HepG2 (cell line): ENCODE data around the gene CDR2L. TPM values are rescaled to one million over a fixed set of nuclear protein-coding genes. Genes with fewer than 3 reads are reported as not detected.

Experiments
- ATF6 ChIP-seq: sonication (generic); formaldehyde crosslinking; conservative IDR thresholded peaks from 2 replicates; pipeline ENCODE4 v1.4.0; 2020; ENCODE audit warnings: missing genetic modification reagents
- CCDC6 ChIP-seq: sonication (generic); formaldehyde crosslinking; IDR thresholded peaks from 2 replicates; pipeline ENCODE4 v1.8.1; 2022; ENCODE audit warnings: mild to moderate bottlenecking, missing genetic modification reagents, moderate library complexity
- GMEB1 ChIP-seq: sonication (generic); formaldehyde crosslinking; IDR thresholded peaks from 2 replicates; pipeline ENCODE4 v1.5.1; 2020; ENCODE audit warnings: missing genetic modification reagents, mild to moderate bottlenecking, borderline replicate concordance
- JUNB ChIP-seq: sonication (generic); formaldehyde crosslinking; IDR thresholded peaks from 2 replicates; pipeline ENCODE4 v1.8.0; 2022; ENCODE audit warnings: missing genetic modification reagents, mild to moderate bottlenecking, borderline replicate concordance
- NFAT5 ChIP-seq: sonication (generic); formaldehyde crosslinking; IDR thresholded peaks from 2 replicates; pipeline ENCODE4 v1.4.0; 2020; ENCODE audit warnings: missing genetic modification reagents
- TRIM22 ChIP-seq: fragments of 450-650 bp; IDR thresholded peaks from 2 replicates; pipeline ENCODE4 v1.6.1; 2017
- USF2 ChIP-seq, 2 experiments: sonication (generic) in 1 of 2; formaldehyde crosslinking in 1 of 2; IDR thresholded peaks; 2 replicates each; pipeline versions ENCODE4 v1.5.1 to v1.6.1; 2011 to 2020; ENCODE audit warnings: borderline replicate concordance in 1 of 2, low read depth in 1 of 2, low read length in 1 of 2, mild to moderate bottlenecking in 1 of 2, missing genetic modification reagents in 1 of 2, moderate library complexity in 1 of 2
- ZBTB39 ChIP-seq: sonication (generic); formaldehyde crosslinking; IDR thresholded peaks from 2 replicates; pipeline ENCODE4 v1.5.0; 2020; ENCODE audit warnings: missing genetic modification reagents
- ZNF124 ChIP-seq: sonication (generic); formaldehyde crosslinking; IDR thresholded peaks from 2 replicates; pipeline ENCODE4 v1.4.0; 2020; ENCODE audit warnings: missing genetic modification reagents
- ZNF263 ChIP-seq: sonication (generic); formaldehyde crosslinking; IDR thresholded peaks from 2 replicates; pipeline ENCODE4 v1.4.0; 2020; ENCODE audit warnings: missing genetic modification reagents
- ZNF34 ChIP-seq: sonication (generic); formaldehyde crosslinking; IDR thresholded peaks from 2 replicates; pipeline ENCODE4 v1.4.0; 2020; ENCODE audit warnings: mild to moderate bottlenecking, missing genetic modification reagents, borderline replicate concordance
- ZNF775 ChIP-seq: sonication (generic); formaldehyde crosslinking; IDR thresholded peaks from 2 replicates; pipeline ENCODE4 v1.4.0; 2020; ENCODE audit warnings: missing genetic modification reagents, mild to moderate bottlenecking, moderate library complexity, borderline replicate concordance
- polyA plus RNA-seq, 8 experiments: library from polyadenylated mRNA; depleted of rRNA in 3 of 8; stranded (reverse) in 7 of 8; unstranded in 1 of 8; fragments of >200 nt; fragmentation: Illumina TruSeq in 4 of 8; extraction: Trizol in 4 of 8; gene quantifications; 2 replicates each; pipeline versions ENCODE4 v1.2.1 to v1.2.3, GENCODE V29; 2011 to 2016; ENCODE audit warnings: low read depth in 4 of 8, missing spikeins in 1 of 8, mixed read lengths in 1 of 8; ENCODE audit not compliant: insufficient read depth in 1 of 8
- total RNA-seq, 5 experiments: library from RNA; depleted of rRNA; stranded (reverse); fragments of >200 nt; fragmentation: Illumina TruSeq; extraction: Trizol; gene quantifications; 2 replicates each; pipeline ENCODE4 v1.2.3, GENCODE V29; 2016; ENCODE audit warnings: low read depth in 1 of 5

The CDR2L gene
- total and polyA plus RNA-seq, 2 of the 13 experiments (the other 11 are each of a cell fraction or from before 2014, with no cell fraction given): 1.9 to 2.1 TPM

GRCh38 chr17:75034236-75034908, 46.9 kb downstream of the CDR2L start (continued):
- TF ChIP-seq TRIM22: no peak
- peak; percentile 77 for TF ChIP-seq CCDC6 (CRISPR knock-in tag)
- peak; percentile 65; the same call in 1 of the 2 replicates for TF ChIP-seq ZNF263 (CRISPR knock-in tag)
- TF ChIP-seq GMEB1 (CRISPR knock-in tag): no peak
- TF ChIP-seq ZNF34 (CRISPR knock-in tag): peak; percentile 12; the same call in 1 of the 2 replicates
- TF ChIP-seq NFAT5 (CRISPR knock-in tag): peak; percentile 28; the same call in 1 of the 2 replicates
- TF ChIP-seq ZBTB39 (CRISPR knock-in tag): no peak
- peak; percentile 42; the same call in 1 of the 2 replicates for TF ChIP-seq ZNF775
- 0 out of 2 replicates have a peak, but pooled peaks have one; percentile 6 for TF ChIP-seq ATF6 (CRISPR knock-in tag)
- TF ChIP-seq USF2 (IDR thresholded peaks at IDR 0.05; ENCODE audit: low read depth, low read length): no peak
- peak; percentile 33; the same call in 1 of the 2 replicates for TF ChIP-seq USF2 (CRISPR knock-in tag; IDR thresholded peaks at IDR 0.05; ENCODE audit: borderline replicate concordance)
- peak; percentile 66; the same call in 1 of the 2 replicates for TF ChIP-seq ZNF124 (CRISPR knock-in tag)
- no peak for TF ChIP-seq JUNB (CRISPR knock-in tag)
